Measurements from ENCODE around the gene RARS2.

RARS2 gene

DNA sequence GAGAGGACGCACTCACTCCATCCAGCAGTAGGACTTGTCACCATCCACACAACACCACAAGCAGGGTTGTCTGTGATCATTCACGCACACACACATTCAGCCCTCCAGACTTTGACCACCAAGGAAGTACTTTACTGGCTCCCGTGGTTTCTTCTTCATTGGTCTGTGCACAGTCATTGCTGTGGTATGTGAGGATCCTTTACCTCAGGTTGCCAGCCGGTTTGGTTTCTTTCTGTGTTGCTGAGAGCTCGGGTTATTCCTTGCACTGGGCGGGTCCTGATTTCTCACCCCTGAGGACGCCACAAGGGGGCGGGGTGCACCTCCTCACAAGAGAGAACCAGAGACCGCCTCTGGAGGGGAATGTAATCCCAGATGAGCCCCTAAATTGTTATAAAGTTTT, 105.9 kb downstream of the RARS2 start:
- TF ChIP-seq, protein P1, sequence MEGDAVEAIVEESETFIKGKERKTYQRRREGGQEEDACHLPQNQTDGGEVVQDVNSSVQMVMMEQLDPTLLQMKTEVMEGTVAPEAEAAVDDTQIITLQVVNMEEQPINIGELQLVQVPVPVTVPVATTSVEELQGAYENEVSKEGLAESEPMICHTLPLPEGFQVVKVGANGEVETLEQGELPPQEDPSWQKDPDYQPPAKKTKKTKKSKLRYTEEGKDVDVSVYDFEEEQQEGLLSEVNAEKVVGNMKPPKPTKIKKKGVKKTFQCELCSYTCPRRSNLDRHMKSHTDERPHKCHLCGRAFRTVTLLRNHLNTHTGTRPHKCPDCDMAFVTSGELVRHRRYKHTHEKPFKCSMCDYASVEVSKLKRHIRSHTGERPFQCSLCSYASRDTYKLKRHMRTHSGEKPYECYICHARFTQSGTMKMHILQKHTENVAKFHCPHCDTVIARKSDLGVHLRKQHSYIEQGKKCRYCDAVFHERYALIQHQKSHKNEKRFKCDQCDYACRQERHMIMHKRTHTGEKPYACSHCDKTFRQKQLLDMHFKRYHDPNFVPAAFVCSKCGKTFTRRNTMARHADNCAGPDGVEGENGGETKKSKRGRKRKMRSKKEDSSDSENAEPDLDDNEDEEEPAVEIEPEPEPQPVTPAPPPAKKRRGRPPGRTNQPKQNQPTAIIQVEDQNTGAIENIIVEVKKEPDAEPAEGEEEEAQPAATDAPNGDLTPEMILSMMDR (conservative IDR thresholded peaks at IDR 0.05; ENCODE audit: low read depth, low read length) = no peak
- no peak overlapping the region for H3K4me3 ChIP-seq (ENCODE audit: low read length)
- DNase-seq (ENCODE audit: low read depth) = no peak

DNA sequence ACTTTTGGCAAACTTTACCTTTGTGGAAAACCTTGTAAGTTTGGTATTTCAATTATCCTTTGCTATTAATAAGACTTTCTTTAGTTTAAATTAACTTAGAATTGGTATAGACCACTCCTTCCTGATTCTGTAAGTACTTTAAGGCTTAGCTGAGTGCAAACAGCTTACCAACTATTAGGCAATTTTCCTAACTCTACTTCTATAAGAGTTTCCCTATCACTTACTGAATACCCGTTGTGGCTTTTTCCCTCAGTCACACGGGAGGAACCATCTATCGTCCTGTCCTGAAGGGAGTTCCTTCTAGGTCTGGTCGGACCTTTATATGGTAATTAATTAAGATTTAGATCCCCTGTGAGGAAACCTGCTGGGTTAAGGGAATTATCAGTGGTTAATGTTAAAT, 107.4 kb downstream of the RARS2 start:
- no peak for DNase-seq (ENCODE audit: low read depth)
- TF ChIP-seq, protein P1 (conservative IDR thresholded peaks at IDR 0.05; ENCODE audit: low read depth, low read length) = no peak
- H3K4me3 ChIP-seq (ENCODE audit: low read length) = no peak overlapping the region

DNA sequence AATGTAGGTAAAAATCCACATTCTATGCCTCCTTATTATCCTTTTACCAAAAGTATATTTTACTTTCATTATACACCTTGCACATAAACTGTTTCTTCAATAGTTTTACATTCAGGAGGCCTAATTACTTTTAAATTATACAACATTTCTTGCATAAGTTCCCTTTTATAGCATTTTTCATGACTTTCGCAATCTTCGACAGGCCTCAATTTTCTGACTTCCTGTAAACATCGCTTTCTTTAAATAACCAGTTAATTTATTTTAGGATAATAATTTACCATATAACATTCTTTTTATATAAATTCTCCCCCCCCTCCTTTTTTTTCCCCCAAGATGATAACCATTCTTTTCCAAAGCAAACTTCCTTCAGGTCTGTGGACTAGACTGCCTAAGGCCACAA, 107.9 kb downstream of the RARS2 start:
- no peak overlapping the region for H3K4me3 ChIP-seq (ENCODE audit: low read length)
- TF ChIP-seq, protein P1 (conservative IDR thresholded peaks at IDR 0.05; ENCODE audit: low read depth, low read length) = no peak
- DNase-seq (ENCODE audit: low read depth) = no peak

DNA sequence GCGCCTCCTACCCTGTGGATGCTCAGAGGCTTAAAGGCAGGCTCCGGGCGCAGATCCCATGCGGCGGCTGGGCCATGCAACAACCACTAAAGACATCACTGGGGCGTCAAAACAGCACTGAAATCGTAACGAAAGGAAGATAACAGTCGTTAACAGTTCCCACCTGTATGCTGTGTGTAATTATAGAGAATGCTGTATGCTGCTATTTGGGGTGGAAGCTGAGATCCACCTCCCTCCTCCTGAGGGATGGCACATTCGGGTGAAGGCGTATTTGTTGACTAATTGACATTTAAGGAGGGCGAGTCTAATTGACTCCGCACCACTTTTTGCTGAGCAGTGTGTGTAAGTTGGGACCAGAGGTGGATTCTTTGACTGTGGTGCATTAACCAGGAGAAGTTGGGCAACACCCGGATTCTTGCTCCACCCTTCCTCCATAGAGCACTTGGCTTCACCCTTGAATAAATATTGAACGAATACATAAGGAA, 116.3 kb downstream of the RARS2 start:
- peak overlapping the region; percentile 90 for H3K4me3 ChIP-seq (ENCODE audit: low read length)
- TF ChIP-seq, protein P1 (conservative IDR thresholded peaks at IDR 0.05; ENCODE audit: low read depth, low read length) = no peak
- DNase-seq (ENCODE audit: low read depth) = peak; percentile 15

DNA sequence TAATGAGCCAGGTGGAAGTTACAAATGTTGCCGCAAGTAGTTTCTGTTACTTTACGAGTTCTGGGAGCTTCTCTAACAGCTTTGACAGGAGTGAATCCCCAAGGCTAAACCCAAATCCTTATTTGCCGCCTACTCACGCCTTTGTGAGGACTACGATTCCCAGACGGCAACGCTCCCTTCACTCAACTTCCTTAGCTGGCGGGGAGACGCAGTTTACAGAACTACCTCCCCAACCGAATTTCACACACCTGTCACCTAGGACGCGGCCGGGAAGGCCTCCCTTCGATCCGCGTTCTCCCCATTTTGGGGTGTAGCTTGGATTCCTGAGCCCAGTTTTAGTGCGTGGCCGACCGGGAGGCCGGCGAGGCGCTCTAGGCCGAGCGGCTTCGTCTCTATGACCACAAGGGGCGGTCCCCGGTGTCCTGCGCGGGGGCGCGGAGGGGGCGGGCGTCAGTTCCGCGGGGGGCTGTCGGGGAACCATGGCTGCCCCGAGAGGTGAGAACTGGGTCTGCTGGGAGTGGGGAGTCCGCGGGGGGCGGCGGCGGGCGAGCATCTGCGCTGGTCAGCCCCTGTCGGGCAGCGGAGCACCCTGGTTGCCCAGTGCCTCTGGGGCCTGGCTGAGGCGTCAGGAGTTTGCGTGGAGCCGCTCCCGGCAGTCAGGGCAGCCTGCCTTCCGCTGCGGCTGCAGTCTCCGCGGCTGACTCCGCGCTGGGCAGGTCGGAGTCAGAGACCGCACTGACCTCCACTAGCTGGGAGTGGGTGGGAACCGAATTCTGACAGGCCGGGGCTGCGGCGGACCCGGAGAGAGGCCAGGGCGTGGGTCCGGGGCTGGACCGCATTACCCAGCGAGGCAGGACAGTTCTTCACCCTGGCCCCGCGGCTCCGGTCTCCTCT, 117.0 kb downstream of the RARS2 start, which contains the start of gene SLC35A1:
SLC35A1 (plus strand) TSS at position 450 of the 894 bp plus-strand sequence; CDS start at position 480, 30 bp downstream.
- peak; percentile 24 for DNase-seq (ENCODE audit: low read depth)
- peak within 1 kb of the TSS; percentile 90 for H3K4me3 ChIP-seq (ENCODE audit: low read length)
- TF ChIP-seq, protein P1 (conservative IDR thresholded peaks at IDR 0.05; ENCODE audit: low read depth, low read length) = peak; percentile 27

DNA sequence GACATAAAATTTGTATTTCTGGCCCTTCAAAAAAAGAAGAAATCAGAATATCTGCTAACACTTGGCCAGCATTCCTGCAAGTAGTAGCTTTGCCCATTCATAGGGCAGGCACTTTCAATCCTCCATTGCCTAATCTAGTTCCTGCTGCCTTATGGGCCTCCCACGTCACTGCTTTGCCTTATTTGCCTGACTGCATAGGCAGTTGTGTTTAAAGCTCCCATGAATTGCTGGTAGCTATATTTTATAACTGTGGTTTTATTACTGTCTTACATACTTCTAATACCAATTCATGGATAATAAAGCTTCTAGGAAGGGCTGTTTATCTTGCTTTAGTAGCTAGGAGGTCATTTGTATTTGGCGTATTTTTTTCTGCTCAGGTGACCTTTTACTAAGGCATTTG, 124.7 kb downstream of the RARS2 start:
- H3K4me3 ChIP-seq (ENCODE audit: low read length) = no peak overlapping the region
- TF ChIP-seq, protein P1 (conservative IDR thresholded peaks at IDR 0.05; ENCODE audit: low read depth, low read length) = no peak
- DNase-seq (ENCODE audit: low read depth) = no peak
